ENCODE measurements around the gene DGKI.

GRCh38 chr7:137443616-137444015 lies 403.2 kb downstream of the DGKI start:
- TF ChIP-seq POLR2A (IDR thresholded peaks at IDR 0.05): no peak
- no peak for TF ChIP-seq CTCF (IDR thresholded peaks at IDR 0.05)
